GM20431 (cell line): Measurements from ENCODE around the gene DHRSX.
"Not testable (repeated sequence)": the region's sequence is repeated elsewhere in the genome, so short reads cannot be mapped to it uniquely, and the experiment has no call there.

ENCODE experiments used
- in situ Hi-C: fragments of 300-500 bp; cut with MseI, MboI; formaldehyde crosslinking; loops from one replicate; pipeline ENCODE4 v1.15.0; 2020; ENCODE audit warnings: low sequenced_read_pairs; ENCODE audit not compliant: unreplicated experiment

DHRSX gene

GRCh38 chrX:2434270-2435163, 66.3 kb downstream of the DHRSX start:
- in situ Hi-C loops, result no loop called here

GRCh38 chrX:2432298-2432863, 68.4 kb downstream of the DHRSX start:
- in situ Hi-C loops, result no loop called here

GRCh38 chrX:2430265-2430825, 70.4 kb downstream of the DHRSX start:
- in situ Hi-C loops, result no loop called here

- in situ Hi-C loops, result no loop called here
Observed at GRCh38 chrX:2427737-2428136, 73.0 kb downstream of the DHRSX start.

- in situ Hi-C loops, result no loop called here
Observed at GRCh38 chrX:2427147-2427546, 73.6 kb downstream of the DHRSX start.

GRCh38 chrX:2426289-2426882, 74.4 kb downstream of the DHRSX start:
- in situ Hi-C loops, result no loop called here

GRCh38 chrX:2425286-2426071, 75.3 kb downstream of the DHRSX start:
- in situ Hi-C loops, result no loop called here

- in situ Hi-C loops, result no loop called here
Observed at GRCh38 chrX:2424317-2424716, 76.5 kb downstream of the DHRSX start.

- in situ Hi-C loops, result no loop called here
Observed at GRCh38 chrX:2423899-2424298, 76.9 kb downstream of the DHRSX start.

- in situ Hi-C loops, result no loop called here
Observed at GRCh38 chrX:2423282-2423681, 77.5 kb downstream of the DHRSX start.

- in situ Hi-C loops, result not testable (repeated sequence)
Observed at GRCh38 chrX:2419418-2419817, 81.4 kb downstream of the DHRSX start.

- in situ Hi-C loops, result no loop called here
Observed at GRCh38 chrX:2418000-2418399, 82.8 kb downstream of the DHRSX start.

- in situ Hi-C loops, result no loop called here
Observed at GRCh38 chrX:2416851-2417604, 83.7 kb downstream of the DHRSX start.

- in situ Hi-C loops, result no loop called here
Observed at GRCh38 chrX:2414384-2414783, 86.4 kb downstream of the DHRSX start.

- in situ Hi-C loops, result no loop called here
Observed at GRCh38 chrX:2413969-2414368, 86.8 kb downstream of the DHRSX start.

GRCh38 chrX:2412131-2412530, 88.6 kb downstream of the DHRSX start:
- in situ Hi-C loops, result no loop called here

- in situ Hi-C loops, result no loop called here
Observed at GRCh38 chrX:2410279-2411020, 90.3 kb downstream of the DHRSX start.

- in situ Hi-C loops, result no loop called here
Observed at GRCh38 chrX:2409796-2410195, 91.0 kb downstream of the DHRSX start.

GRCh38 chrX:2408856-2409255, 91.9 kb downstream of the DHRSX start:
- in situ Hi-C loops, result no loop called here
